ENCODE measurements around the gene PMFBP1. TPM values are rescaled to one million over a fixed set of nuclear protein-coding genes. Genes with fewer than 3 reads are reported as not detected.

The PMFBP1 gene
- total and polyA plus RNA-seq, 2 of the 4 experiments (the other 2 are of a cell fraction): under 0.01 TPM; not detected in 1

DNA sequence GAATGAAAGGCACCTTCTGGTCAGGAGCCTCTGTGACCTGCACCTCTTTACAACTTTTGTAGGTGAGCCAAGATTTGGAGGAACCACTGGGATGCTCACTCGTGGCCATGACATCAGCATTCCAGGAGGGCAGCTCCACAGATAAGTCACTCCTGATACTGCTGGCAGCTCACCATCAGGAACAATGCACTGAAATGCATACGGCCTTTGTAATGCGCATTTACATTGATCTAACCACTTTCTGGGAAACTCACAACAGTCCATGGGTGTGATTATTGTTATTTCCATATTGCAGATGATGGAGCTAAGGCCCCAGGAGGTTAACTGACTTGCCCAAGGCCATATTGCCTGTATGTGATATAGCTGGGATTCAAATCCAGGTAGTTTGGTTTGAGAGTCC is 34.3 kb upstream of the PMFBP1 start:
- H3K18ac ChIP-seq (ENCODE audit: low read depth, low read length): no peak overlapping the region
- no peaks in the 10 kb centered on the region for H3K9me1 ChIP-seq (ENCODE audit: insufficient read depth, low read length)
- no peak overlapping the region for H3K56ac ChIP-seq (ENCODE audit: extremely low read depth, insufficient read depth, low read length)
- no peak overlapping the region for H2AFZ ChIP-seq (replicated peaks; ENCODE audit: low read length, poor library complexity)
- DNase-seq (no peak), ATAC-seq (ENCODE audit: low read depth) (no peak)
- 38% methylated on average over 1 of the region's 3 CpGs; no CpG with 5 or more reads in 1 of the 2 experiments for WGBS, 2 experiments (ENCODE audit: extremely low coverage in 2 of 2, insufficient read length in 1 of 2)
- BruUV-seq (replicated peaks): no TSS peak
- H3K4me3 ChIP-seq (ENCODE audit: insufficient read depth, low read depth, low read length): no peak overlapping the region
- H2BK20ac ChIP-seq (ENCODE audit: low read depth, low read length): no peak overlapping the region
- H3K4ac ChIP-seq (ENCODE audit: low read depth, low read length): no peak overlapping the region
- H3K14ac ChIP-seq (replicated peaks; ENCODE audit: low read depth, low read length): no peak overlapping the region
- H3K4me1 ChIP-seq (ENCODE audit: control insufficient read depth, insufficient read depth, low read length): no peaks in the 10 kb centered on the region
- H3K4me2 ChIP-seq (ENCODE audit: low read depth, low read length): no peak overlapping the region
- no peaks in the 10 kb centered on the region for H3K79me1 ChIP-seq (ENCODE audit: low read depth in 1 of 2, low read length in 2 of 2)
- no peak overlapping the region for H3K27ac ChIP-seq (ENCODE audit: insufficient read depth, low read length)
- H4K91ac ChIP-seq (ENCODE audit: insufficient read depth, low read depth, low read length): no peak overlapping the region
- H2BK120ac ChIP-seq (ENCODE audit: low read depth, low read length): no peak overlapping the region
- H3K27me3 ChIP-seq (ENCODE audit: control insufficient read depth, insufficient read depth, low read length): no peaks in the 10 kb centered on the region
- H3K23ac ChIP-seq (ENCODE audit: low read depth, low read length): no peak overlapping the region
- H3K9me3 ChIP-seq (ENCODE audit: control insufficient read depth, insufficient read depth, low read length): no peaks in the 10 kb centered on the region
- intact Hi-C loops (cut with micrococcal nuclease): no loop called here
- no peak overlapping the region for H2BK15ac ChIP-seq (ENCODE audit: low read depth, low read length)
- TF ChIP-seq MAZ (IDR thresholded peaks at IDR 0.05; ENCODE audit: borderline replicate concordance, low read depth, low read length): no peak
- TF ChIP-seq, protein P1, sequence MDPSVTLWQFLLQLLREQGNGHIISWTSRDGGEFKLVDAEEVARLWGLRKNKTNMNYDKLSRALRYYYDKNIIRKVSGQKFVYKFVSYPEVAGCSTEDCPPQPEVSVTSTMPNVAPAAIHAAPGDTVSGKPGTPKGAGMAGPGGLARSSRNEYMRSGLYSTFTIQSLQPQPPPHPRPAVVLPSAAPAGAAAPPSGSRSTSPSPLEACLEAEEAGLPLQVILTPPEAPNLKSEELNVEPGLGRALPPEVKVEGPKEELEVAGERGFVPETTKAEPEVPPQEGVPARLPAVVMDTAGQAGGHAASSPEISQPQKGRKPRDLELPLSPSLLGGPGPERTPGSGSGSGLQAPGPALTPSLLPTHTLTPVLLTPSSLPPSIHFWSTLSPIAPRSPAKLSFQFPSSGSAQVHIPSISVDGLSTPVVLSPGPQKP (IDR thresholded peaks at IDR 0.05; ENCODE audit: borderline replicate concordance, low read depth, low read length): no peak
- TF ChIP-seq, protein P2, sequence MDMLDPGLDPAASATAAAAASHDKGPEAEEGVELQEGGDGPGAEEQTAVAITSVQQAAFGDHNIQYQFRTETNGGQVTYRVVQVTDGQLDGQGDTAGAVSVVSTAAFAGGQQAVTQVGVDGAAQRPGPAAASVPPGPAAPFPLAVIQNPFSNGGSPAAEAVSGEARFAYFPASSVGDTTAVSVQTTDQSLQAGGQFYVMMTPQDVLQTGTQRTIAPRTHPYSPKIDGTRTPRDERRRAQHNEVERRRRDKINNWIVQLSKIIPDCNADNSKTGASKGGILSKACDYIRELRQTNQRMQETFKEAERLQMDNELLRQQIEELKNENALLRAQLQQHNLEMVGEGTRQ (IDR thresholded peaks at IDR 0.05; ENCODE audit: low read depth, low read length): no peak
- no peak for TF ChIP-seq CHD1 (IDR thresholded peaks at IDR 0.05; ENCODE audit: low read depth, low read length)
- TF ChIP-seq RAD21 (IDR thresholded peaks at IDR 0.05; ENCODE audit: low read length): no peak
- TF ChIP-seq, protein P3, sequence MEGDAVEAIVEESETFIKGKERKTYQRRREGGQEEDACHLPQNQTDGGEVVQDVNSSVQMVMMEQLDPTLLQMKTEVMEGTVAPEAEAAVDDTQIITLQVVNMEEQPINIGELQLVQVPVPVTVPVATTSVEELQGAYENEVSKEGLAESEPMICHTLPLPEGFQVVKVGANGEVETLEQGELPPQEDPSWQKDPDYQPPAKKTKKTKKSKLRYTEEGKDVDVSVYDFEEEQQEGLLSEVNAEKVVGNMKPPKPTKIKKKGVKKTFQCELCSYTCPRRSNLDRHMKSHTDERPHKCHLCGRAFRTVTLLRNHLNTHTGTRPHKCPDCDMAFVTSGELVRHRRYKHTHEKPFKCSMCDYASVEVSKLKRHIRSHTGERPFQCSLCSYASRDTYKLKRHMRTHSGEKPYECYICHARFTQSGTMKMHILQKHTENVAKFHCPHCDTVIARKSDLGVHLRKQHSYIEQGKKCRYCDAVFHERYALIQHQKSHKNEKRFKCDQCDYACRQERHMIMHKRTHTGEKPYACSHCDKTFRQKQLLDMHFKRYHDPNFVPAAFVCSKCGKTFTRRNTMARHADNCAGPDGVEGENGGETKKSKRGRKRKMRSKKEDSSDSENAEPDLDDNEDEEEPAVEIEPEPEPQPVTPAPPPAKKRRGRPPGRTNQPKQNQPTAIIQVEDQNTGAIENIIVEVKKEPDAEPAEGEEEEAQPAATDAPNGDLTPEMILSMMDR (conservative IDR thresholded peaks at IDR 0.05; ENCODE audit: low read depth, low read length): no peak
- no peak for TF ChIP-seq SMC3 (IDR thresholded peaks at IDR 0.05; ENCODE audit: low read depth, low read length)
- ChIA-PET CTCF (no interaction called here), POLR2A (ENCODE audit: unreplicated experiment) (no interaction called here)
- H3K36me3 ChIP-seq (ENCODE audit: control insufficient read depth, insufficient read depth, low read length): no peaks in the 10 kb centered on the region
- in situ Hi-C loops (cut with MboI; ENCODE audit: low sequenced_read_pairs): no loop called here
- no peak overlapping the region for H2AK5ac ChIP-seq (ENCODE audit: low read depth, low read length)
- no peak overlapping the region for H2AK9ac ChIP-seq (replicated peaks; ENCODE audit: low read depth, low read length, poor library complexity)
- no peak overlapping the region for H4K8ac ChIP-seq (ENCODE audit: low read depth in 2 of 2, low read length in 2 of 2)
- no peak overlapping the region for H2BK5ac ChIP-seq (ENCODE audit: low read depth, low read length, poor library complexity, severe bottlenecking)
- dilution Hi-C loops (cut with HindIII; ENCODE audit: low sequenced_read_pairs, unreplicated experiment): no loop called here
- H4K20me1 ChIP-seq (ENCODE audit: insufficient read depth, low read length): no peaks in the 10 kb centered on the region
- no peak overlapping the region for H4K5ac ChIP-seq (ENCODE audit: low read depth, low read length)
- no peak overlapping the region for H3K9ac ChIP-seq (ENCODE audit: low read depth, low read length)

Data from IMR-90 (cell line).